Glutamatergic neuron (in vitro differentiated cells): ENCODE data around the gene LRRC18. TPM values are rescaled to one million over a fixed set of nuclear protein-coding genes. Genes with fewer than 3 reads are reported as not detected.

Experiments used
- DNase-seq: peaks from one replicate; pipeline ENCODE4 v3.0.0; 2022
- H3K27ac Mint-ChIP-seq: one replicate; pipeline ENCODE4 v1.8.0; 2020; ENCODE audit warnings: mild to moderate bottlenecking, mixed read lengths, inconsistent platforms; ENCODE audit not compliant: unreplicated experiment
- H3K27me3 Mint-ChIP-seq: one replicate; pipeline ENCODE4 v1.8.0; 2020; ENCODE audit warnings: mild to moderate bottlenecking, moderate library complexity, mixed read lengths, inconsistent platforms; ENCODE audit not compliant: unreplicated experiment
- H3K36me3 Mint-ChIP-seq: one replicate; pipeline ENCODE4 v1.8.0; 2020; ENCODE audit warnings: mild to moderate bottlenecking, mixed read lengths, inconsistent platforms; ENCODE audit not compliant: unreplicated experiment
- H3K4me1 Mint-ChIP-seq: one replicate; pipeline ENCODE4 v1.8.0; 2020; ENCODE audit warnings: mild to moderate bottlenecking, low read depth, mixed read lengths, inconsistent platforms; ENCODE audit not compliant: unreplicated experiment
- H3K4me3 Mint-ChIP-seq: one replicate; pipeline ENCODE4 v1.8.0; 2020; ENCODE audit warnings: mild to moderate bottlenecking, mixed read lengths, inconsistent platforms; ENCODE audit not compliant: unreplicated experiment
- H3K9me3 Mint-ChIP-seq: one replicate; pipeline ENCODE4 v1.8.0; 2020; ENCODE audit warnings: mild to moderate bottlenecking, moderate library complexity, mixed read lengths, inconsistent platforms; ENCODE audit not compliant: unreplicated experiment
- CTCF ChIP-seq: fragments of 200-600 bp; sonication (generic); IDR thresholded peaks from one replicate; pipeline ENCODE4 v1.5.0; 2021; ENCODE audit not compliant: partially characterized antibody, unreplicated experiment
- total RNA-seq: library from RNA; stranded (reverse); fragmentation: NEBNext Ultra II Directional; extraction: Animal tissue kit (Norgen Biotek cat#: 25700); gene quantifications from one replicate; pipeline ENCODE4 v1.2.1, GENCODE V29; 2021; ENCODE audit not compliant: unreplicated experiment

The LRRC18 gene
- total RNA-seq, 1 donor from 2014 or later, result not detected

GRCh38 chr10:48947690-48948469 is 8.2 kb upstream of the LRRC18 start:
- Mint-ChIP-seq H3K36me3 (no peaks in the 10 kb centered on the region), H3K4me1 (peaks cover 4% of the 10 kb centered on the region), H3K27me3 (no peaks in the 10 kb centered on the region), H3K27ac (no peak overlapping the region), H3K9me3 (no peaks in the 10 kb centered on the region), H3K4me3 (no peak overlapping the region)
- no peak for TF ChIP-seq CTCF
- DNase-seq, result no peak

GRCh38 chr10:48946891-48947500 is 7.4 kb upstream of the LRRC18 start:
- no peak for DNase-seq
- Mint-ChIP-seq H3K36me3 (no peaks in the 10 kb centered on the region), H3K4me1 (peaks cover 4% of the 10 kb centered on the region), H3K9me3 (no peaks in the 10 kb centered on the region), H3K4me3 (no peak overlapping the region), H3K27ac (no peak overlapping the region), H3K27me3 (no peaks in the 10 kb centered on the region)
- no peak for TF ChIP-seq CTCF

- DNase-seq, result no peak
- no peaks in the 10 kb centered on the region for H3K36me3 Mint-ChIP-seq
- TF ChIP-seq CTCF, result no peak
- peaks cover 4% of the 10 kb centered on the region for H3K4me1 Mint-ChIP-seq
- H3K9me3 Mint-ChIP-seq, result no peaks in the 10 kb centered on the region
- H3K4me3 Mint-ChIP-seq, result no peak overlapping the region
- H3K27me3 Mint-ChIP-seq, result no peaks in the 10 kb centered on the region
- no peak overlapping the region for H3K27ac Mint-ChIP-seq
These were observed 6.7 kb upstream of the LRRC18 start for GRCh38 chr10:48946332-48946731.

GRCh38 chr10:48945441-48946130 is 5.9 kb upstream of the LRRC18 start:
- H3K27ac Mint-ChIP-seq, result no peak overlapping the region
- no peaks in the 10 kb centered on the region for H3K36me3 Mint-ChIP-seq
- TF ChIP-seq CTCF, result no peak
- H3K4me3 Mint-ChIP-seq, result no peak overlapping the region
- no peak for DNase-seq
- peaks cover 4% of the 10 kb centered on the region for H3K4me1 Mint-ChIP-seq
- no peaks in the 10 kb centered on the region for H3K9me3 Mint-ChIP-seq
- H3K27me3 Mint-ChIP-seq, result no peaks in the 10 kb centered on the region
